ENCODE data around the gene F7. TPM values are rescaled to one million over a fixed set of nuclear protein-coding genes. Genes with fewer than 3 reads are reported as not detected.

The F7 gene
- total RNA-seq, 1 donor from 2014 or later, result 3.0 TPM

DNA sequence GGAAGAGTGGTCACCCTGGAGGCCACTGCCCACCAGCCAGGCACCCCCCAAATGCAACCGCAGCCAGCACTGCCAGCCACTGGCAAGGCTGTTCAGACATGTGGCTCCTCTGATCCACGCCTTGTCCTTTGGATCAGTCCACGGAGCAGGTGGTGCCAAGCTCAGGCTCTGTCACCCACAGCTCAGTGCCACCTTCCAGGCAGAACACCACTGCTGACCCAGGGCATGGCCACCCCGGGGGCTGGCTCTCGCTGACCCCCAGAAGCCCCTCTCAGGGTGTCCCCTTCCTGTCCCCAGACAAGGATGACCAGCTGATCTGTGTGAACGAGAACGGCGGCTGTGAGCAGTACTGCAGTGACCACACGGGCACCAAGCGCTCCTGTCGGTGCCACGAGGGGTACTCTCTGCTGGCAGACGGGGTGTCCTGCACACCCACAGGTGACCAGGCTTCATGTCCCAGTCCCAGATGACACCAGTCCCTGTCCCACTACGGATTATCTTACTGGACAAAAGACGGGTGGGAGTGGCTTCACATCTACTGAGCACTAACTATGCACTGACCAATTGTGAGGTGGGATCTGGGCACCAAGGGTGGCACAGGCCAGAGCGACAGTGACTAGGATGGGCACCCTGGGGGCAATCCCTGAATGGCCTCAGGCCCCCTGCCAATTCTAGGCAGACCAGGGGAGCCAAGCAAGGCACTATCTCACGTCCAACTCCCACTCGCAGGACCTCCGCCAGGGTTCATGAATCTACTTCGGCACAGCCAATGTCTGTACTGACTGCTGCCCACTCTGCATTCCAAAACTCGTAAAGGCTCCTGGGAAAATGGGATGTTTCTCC, 10.0 kb downstream of the F7 start:
- Mint-ChIP-seq H3K27ac (no peak overlapping the region), H3K27me3 (peaks cover 19% of the 10 kb centered on the region), H3K9me3 (no peaks in the 10 kb centered on the region), H3K4me3 (no peak overlapping the region), H3K4me1 (ENCODE audit: unreplicated experiment) (no peaks in the 10 kb centered on the region), H3K36me3 (no peaks in the 10 kb centered on the region)
- no peak for TF ChIP-seq CTCF (conservative IDR thresholded peaks at IDR 0.05)
- peak; percentile 63 for DNase-seq (ENCODE audit: extremely low spot score, unreplicated experiment)

DNA sequence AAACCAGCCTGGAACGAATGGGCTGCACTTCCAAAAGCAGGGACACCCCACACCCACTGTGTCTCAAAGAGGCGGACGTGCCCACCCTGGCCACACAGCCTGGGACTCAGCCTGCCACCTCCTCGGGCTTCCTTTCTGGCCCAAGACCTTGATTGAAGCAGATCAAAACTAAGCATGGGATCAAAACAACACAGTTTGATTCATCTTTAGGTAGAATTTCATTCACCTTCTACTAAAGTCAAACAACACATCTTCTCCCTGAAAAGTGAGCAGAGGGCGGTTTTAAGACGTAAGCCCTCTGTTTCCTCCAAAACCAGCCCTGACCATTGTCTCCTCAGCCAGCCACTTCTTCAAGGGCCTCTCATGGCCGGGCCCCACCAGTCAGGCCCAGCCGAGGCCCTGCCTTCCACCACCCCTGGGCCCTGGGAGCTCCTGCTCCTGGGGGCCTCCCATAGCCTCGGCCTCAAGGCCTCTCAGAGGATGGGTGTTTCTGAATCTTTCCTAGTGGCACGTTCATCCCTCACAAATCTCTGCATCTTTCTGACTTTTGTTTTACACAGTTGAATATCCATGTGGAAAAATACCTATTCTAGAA, 10.7 kb downstream of the F7 start:
- no peak for TF ChIP-seq CTCF (conservative IDR thresholded peaks at IDR 0.05)
- peaks cover 19% of the 10 kb centered on the region for H3K27me3 Mint-ChIP-seq
- H3K36me3 Mint-ChIP-seq, result no peaks in the 10 kb centered on the region
- DNase-seq (ENCODE audit: extremely low spot score, unreplicated experiment), result peak; percentile 47
- no peak overlapping the region for H3K27ac Mint-ChIP-seq
- H3K4me1 Mint-ChIP-seq (ENCODE audit: unreplicated experiment), result no peaks in the 10 kb centered on the region
- H3K4me3 Mint-ChIP-seq, result no peak overlapping the region
- H3K9me3 Mint-ChIP-seq, result no peaks in the 10 kb centered on the region

- TF ChIP-seq CTCF (conservative IDR thresholded peaks at IDR 0.05), result no peak
- Mint-ChIP-seq H3K36me3 (no peaks in the 10 kb centered on the region), H3K27me3 (peaks cover 19% of the 10 kb centered on the region), H3K4me3 (no peak overlapping the region), H3K9me3 (no peaks in the 10 kb centered on the region), H3K27ac (no peak overlapping the region), H3K4me1 (ENCODE audit: unreplicated experiment) (no peaks in the 10 kb centered on the region)
- peak; percentile 50 for DNase-seq (ENCODE audit: extremely low spot score, unreplicated experiment)
Measured at GRCh38 chr13:113116871-113117271, 11.3 kb downstream of the F7 start.

DNA sequence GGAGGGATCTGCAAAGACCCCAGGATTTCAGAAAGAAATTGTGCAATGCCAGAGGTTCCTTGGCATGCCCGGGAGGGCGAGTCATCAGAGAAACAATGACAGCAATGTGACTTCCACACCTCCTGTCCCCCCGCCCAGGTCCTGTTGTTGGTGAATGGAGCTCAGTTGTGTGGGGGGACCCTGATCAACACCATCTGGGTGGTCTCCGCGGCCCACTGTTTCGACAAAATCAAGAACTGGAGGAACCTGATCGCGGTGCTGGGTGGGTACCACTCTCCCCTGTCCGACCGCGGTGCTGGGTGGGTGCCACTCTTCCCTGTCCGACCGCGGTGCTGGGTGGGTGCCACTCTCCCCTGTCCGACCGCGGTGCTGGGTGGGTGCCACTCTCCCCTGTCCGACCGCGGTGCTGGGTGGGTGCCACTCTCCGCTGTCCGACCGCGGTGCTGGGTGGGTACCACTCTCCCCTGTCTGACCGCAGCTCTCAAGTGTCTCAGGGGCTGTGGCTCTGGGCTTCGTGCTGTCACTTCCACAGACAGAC, 11.8 kb downstream of the F7 start:
- no peak overlapping the region for H3K27ac Mint-ChIP-seq
- no peak overlapping the region for H3K4me3 Mint-ChIP-seq
- TF ChIP-seq CTCF (conservative IDR thresholded peaks at IDR 0.05), result no peak
- no peaks in the 10 kb centered on the region for H3K36me3 Mint-ChIP-seq
- peak; percentile 49 for DNase-seq (ENCODE audit: extremely low spot score, unreplicated experiment)
- no peaks in the 10 kb centered on the region for H3K9me3 Mint-ChIP-seq
- peaks cover 21% of the 10 kb centered on the region for H3K27me3 Mint-ChIP-seq
- H3K4me1 Mint-ChIP-seq (ENCODE audit: unreplicated experiment), result peaks cover 4% of the 10 kb centered on the region

DNA sequence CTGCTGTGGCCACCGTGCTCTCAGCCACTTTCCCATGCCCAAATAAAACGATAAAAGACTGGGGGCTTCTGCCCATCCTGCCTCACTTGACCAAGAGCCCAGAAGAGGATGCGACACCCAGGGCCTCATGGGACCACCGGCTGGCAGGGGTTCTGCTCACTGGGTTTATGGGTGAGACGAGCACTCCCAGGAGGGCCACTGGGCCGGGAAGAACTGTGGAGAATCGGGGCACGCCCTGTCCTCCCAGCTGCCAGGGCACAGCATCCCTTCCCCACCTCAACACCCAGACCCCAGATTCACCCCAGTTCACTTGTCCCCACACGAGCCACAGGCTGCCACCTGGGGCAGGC, 12.3 kb downstream of the F7 start:
- no peak overlapping the region for H3K4me3 Mint-ChIP-seq
- peaks cover 8% of the 10 kb centered on the region for H3K4me1 Mint-ChIP-seq (ENCODE audit: unreplicated experiment)
- no peak for TF ChIP-seq CTCF (conservative IDR thresholded peaks at IDR 0.05)
- H3K9me3 Mint-ChIP-seq, result no peaks in the 10 kb centered on the region
- no peak for DNase-seq (ENCODE audit: extremely low spot score, unreplicated experiment)
- no peaks in the 10 kb centered on the region for H3K36me3 Mint-ChIP-seq
- no peak overlapping the region for H3K27ac Mint-ChIP-seq
- peaks cover 22% of the 10 kb centered on the region for H3K27me3 Mint-ChIP-seq

Measured in type B pancreatic cell (in vitro differentiated cells).